Fibroblast of peridontal ligament (primary cell): ENCODE measurements around the gene ENDOU.

Experiments
- DNase-seq: peaks from one replicate; pipeline ENCODE4 v3.0.0-alpha.2; 2010; ENCODE audit errors: extremely low read depth

Gene ENDOU, protein sequence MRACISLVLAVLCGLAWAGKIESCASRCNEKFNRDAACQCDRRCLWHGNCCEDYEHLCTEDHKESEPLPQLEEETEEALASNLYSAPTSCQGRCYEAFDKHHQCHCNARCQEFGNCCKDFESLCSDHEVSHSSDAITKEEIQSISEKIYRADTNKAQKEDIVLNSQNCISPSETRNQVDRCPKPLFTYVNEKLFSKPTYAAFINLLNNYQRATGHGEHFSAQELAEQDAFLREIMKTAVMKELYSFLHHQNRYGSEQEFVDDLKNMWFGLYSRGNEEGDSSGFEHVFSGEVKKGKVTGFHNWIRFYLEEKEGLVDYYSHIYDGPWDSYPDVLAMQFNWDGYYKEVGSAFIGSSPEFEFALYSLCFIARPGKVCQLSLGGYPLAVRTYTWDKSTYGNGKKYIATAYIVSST

DNA sequence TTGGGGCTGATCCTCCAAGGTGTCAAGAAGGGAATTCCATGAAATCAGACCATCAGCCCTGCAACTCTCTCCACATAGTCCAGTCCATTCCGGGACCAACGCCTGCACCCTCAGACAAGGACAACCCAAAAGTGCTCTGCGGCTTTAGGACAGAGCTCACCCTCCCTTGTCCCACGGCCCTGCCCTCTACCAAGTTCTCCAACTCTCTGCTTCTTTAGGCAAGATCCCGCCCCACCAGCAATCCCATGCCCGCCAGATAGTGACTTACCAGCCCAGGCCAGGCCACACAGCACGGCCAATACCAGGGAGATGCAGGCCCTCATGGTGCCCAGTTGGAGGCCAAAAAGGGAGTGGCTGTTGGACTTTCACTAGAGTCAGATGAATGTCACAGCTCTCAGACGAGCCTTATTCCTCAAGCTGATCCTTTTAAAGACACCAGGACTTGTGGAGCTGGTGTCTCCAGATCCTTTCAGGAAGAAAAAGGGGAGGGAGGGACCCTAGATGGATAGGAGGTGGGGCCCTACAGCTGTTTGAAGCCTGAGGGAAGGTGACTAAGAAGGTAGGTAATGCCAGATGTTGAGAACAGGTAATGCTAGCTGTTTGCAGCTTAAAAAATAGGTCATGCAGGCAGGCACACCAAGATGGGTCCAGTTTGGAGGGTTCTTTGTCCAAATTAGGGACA, at the start of gene ENDOU:
ENDOU (minus strand) TSS at position 400 of the 682 bp plus-strand sequence; CDS start at position 323, 77 bp downstream.
- no peak for DNase-seq

DNA sequence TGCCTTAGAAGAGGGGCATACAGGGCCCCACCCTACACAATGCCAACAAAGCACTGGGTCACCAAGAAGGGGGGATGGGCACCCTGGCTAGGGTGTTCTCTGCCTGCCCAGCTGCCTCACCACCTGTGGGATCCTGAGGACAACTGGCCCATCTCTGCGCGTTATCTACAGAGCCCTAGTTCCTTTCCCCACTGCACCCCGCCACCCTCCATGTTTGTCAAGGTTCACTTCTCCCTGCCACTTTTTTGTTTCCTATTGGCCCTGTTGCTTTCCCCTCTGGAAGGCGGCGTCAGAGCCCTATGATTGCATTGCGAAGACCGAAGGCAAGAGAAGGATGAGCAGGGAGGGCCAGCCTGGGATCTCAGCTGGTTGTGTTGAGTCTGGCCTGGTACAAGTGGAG, 49.4 kb upstream of the ENDOU start:
- DNase-seq = no peak

DNA sequence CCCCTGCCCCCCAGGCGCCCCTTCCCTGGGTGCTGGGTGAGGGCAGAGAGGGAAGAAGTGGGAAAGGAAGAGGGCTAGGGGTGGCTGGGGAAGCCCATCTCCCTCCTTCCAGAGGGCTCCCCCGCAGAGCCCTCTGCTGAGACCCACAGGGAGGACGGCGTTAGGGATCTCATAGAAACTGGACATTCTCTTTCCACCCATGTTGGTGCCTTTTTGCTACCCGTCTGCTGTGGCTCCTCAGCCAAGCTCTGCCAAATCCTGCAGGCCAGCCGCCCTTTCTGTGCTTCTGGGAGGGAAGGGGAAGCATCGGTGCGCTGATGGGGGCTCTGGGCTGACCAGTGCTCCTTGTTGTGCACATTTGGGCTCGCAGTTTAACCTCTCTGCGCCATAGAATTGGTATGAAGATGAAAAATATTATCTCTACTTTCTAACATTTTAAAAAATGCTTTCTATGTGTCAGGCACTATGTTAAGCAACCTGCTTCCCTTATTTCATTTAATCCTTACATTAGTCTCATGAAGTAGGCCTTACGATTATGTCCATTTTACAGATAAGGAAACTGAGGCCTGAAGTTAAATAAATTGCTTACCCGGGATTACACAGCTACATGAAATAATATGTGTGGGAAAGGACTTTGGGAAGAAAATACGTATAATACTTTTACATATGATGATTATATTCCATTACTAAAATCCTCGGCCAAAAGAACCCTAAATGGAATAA, 48.7 kb upstream of the ENDOU start:
- DNase-seq = no peak

DNA sequence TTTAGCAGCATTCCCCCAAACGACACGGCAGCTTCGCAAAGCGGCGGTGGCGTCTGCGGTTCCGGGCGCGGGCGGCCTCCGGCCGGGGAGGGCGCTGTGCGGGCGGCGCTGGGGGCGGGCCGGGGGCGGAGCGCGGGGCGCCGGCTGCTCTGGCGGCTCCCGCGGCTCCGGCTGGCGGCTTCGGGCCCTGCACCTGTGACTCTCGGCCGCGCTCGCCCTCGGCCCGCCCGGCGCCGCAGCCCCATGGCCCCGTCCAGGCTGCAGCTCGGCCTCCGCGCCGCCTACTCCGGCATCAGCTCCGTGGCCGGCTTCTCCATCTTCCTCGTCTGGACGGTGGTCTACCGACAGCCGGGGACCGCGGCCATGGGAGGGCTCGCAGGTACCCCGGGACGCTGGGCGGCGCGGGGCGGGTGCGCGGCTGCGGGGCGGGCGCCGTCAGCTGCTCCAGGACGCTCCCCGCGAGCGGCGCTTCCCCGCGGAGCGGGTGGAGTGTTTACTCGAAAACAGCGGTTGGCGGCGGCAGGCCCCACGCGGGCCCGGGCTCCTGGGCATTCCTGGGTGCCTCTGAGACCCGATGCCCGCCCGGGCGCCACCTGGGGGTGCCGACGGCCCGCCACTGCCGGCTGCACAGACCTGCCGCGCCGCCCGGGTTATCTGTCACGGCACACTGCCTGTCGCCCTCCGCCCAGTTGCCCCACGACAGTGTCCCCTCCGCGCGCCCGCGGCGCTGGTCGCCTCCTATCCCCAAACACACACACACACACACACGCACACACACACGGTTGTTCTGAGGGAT, 48.0 kb upstream of the ENDOU start, which contains the start of gene SLC48A1:
SLC48A1 (plus strand) TSS at position 177 of the 796 bp plus-strand sequence; CDS start at position 244, 67 bp downstream.
- DNase-seq = peak; percentile 23

DNA sequence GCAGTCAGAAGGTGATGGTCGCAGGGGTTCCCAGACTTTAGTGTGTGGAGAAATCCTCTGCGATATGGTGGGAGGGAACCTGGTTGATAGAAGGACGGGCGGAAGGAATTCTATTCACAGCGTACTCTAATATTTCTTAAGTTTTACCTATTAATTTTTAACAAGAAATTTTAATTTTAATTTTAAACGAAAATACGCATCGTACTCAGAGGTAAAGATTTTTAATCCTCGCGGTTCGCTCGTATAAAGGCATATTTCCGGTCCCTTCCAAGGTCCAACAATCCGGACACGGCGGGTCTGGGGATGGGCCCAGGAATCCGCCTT, 47.4 kb upstream of the ENDOU start:
- no peak for DNase-seq

DNA sequence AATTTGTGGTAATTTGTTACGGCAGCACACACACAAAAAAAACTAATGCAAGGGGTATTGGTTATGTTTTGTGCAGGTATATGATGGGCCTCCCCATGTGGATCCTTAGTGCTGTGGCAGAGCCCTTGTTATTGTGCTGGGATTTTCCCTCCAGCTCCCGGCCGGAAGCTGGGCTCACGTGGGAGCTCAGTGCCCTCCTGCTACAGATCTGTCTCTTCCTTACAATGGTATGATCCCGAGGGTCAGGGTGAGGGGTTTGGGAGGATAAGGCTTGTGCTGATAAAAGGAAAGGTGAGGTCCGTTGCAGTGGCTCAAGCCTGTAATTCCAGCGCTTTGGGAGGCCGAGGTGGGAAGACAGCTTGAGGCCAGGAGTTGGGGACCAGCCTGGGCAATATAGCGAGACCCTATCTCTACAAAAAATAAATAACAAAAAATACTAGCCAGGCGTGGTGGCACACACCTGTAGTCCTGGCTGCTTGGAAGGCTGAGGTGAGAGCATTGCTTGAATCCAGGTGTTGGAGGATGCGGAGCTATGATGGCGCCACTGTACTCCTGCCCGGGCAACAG, 46.9 kb upstream of the ENDOU start:
- DNase-seq = no peak

DNA sequence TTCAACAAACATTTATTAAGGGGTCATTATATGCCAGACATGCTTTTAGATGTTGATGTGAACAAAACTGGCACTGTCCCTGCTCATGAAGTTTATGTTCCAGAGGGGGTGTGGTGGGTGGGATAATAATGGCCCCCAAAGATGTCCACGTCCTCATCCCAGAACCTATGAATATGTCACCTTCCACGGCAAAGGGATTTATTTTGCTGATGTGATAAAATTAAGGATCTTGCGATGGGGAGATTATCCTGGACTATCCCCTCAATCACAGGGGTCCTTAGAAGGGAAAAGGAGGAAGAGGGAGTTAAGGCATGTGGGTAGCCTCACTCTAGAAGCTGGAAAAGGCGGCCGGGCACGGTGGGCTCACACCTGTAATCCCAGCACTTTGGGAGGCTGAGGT, 46.0 kb upstream of the ENDOU start:
- no peak for DNase-seq

DNA sequence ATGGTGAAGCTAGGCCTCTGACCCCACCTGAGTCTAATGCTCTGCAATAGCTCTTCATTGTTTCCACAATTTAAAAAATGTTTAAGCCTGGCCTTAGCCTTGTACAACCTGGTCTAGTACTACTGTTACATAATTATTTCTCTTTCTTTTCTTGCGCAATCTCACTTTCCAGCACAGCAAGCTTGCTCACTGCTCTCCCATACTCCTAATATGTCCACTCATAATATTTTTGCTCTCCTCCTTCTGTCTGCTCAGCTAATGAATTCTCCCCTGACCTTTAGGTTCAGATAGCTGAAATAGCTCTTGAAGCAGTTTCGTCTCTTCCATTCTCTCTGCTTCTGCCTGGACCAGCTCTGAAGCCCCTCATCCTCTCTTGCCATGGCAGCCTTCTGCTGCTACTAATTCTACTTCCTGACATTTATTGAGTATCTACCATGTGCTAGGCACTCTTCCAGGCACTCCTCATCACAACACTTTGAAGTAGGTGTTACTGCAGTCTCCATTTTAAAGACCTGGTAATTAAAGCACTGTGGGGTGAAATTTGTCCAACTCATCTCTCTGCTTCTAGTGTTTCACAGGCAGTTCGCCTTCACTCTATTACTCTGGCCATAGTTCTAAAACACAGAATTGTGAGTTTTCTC, 44.9 kb upstream of the ENDOU start:
- DNase-seq = peak; percentile 60

DNA sequence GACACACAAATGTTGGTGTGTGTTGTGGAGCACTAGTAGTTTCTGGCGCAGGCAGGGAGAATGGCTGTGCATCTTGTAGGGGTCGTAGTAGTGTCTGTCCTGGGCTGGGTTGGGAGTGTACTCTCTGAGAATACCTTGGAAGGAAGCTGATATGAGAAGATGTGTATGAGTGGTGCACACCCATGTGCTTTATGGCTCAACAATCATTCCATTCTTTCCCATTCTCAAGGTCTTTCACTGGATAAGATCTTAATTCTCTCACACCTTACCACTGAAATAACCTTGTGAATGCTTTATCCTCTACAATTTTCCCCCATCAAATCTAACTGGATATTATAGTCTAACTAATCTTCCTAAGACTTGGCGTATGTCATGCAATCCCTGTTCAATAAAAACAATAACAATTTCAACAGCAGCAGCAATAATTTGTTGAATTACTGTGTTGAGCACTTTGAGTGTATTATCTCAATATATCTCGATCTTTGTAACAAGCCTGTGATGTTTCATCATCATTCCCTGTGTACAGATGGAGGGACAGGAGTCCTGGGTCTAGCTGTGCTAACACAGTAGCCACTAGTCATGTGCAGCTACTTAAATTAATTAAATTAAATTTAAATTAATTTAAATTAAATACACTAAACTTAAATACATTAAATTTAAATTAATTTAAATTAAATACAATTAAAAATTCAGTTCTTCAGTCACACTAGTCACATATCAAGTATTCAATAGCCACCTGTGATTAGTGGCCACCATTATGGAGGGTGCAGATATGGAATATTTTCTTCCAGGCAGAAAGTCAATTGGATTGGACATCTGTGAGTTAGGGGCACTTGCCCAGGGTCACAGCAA, 44.2 kb upstream of the ENDOU start:
- no peak for DNase-seq

DNA sequence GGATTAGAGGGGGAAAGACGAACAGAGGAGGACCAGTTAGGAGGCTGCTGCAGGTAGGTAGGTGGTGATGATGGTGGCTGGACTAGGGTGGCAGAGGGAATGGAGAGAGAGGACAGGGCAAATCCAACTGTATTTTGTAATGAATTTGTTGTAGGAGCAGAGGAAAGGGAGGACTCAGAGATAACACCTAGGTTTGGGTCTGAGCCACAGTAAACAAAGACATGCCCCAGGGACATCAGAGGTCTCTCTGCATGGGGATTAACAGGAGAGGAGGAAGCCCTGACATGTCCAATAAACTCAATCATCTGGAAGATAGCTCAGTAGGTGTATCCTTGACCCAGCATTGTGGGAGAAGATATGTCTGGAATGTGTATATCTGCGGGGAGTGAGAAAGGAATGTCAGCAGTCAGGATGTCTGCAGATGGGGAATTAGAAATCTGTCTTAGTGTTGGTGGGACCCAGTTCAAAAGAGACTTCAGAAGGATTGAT, 43.1 kb upstream of the ENDOU start:
- no peak for DNase-seq

DNA sequence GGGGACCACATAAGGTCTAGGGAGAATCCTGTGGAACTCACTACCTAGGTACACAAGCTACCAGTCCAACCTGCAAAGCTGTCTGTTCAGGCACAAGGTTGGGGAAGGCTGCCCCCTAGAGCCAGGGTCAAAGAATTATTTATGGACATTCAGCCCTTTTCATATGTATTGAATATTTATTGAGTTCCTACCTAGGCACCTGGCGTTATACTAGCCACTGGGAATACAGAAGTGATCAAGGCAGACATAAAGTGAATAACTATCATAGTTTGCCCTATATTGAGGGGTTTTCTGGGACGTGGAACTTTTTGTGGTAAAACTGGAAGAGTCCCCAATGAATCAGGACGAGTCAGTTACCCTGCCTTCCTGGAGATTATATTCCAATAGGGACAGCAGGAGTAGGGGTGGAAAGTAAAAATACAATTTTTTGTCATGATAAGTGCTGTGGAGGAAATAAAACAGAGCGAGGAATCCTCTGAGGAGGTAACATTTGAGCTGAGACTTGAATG, 42.0 kb upstream of the ENDOU start:
- peak; percentile 45 for DNase-seq

DNA sequence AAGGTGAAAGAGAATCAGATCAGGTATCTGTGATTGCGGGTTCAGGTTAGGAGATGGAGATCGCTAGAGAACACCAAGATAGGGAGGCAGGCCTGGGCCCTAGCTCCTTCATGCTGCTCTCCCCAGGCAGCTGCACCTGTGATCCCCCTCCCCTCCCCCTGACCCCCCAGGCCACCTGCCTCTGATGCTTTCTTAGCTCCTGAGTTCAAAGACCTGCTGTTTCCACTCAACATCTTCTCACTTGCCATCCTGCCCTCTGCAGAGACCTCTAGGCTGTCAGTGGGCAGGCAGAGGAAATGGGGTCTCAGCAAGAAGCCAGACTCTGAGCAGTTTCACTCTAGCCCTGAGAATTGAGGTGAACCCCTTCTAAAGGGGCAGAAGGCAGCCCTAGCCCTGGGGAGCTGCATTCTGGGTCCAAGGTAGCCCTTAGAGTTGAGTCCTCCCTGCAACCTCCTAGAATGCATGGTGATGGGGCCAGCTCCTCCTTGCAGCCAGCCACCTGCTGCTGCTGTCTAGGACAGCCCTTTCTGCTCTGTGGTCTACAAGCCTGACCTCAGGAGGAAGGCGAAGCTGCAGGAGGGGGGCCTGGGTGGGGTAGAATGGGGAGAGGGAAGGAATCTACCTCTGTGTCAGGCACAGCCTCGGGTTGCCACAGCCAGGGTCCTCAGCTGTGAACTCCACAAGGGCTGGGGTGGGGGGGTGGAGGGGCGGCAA, 41.4 kb upstream of the ENDOU start:
- DNase-seq = no peak

DNA sequence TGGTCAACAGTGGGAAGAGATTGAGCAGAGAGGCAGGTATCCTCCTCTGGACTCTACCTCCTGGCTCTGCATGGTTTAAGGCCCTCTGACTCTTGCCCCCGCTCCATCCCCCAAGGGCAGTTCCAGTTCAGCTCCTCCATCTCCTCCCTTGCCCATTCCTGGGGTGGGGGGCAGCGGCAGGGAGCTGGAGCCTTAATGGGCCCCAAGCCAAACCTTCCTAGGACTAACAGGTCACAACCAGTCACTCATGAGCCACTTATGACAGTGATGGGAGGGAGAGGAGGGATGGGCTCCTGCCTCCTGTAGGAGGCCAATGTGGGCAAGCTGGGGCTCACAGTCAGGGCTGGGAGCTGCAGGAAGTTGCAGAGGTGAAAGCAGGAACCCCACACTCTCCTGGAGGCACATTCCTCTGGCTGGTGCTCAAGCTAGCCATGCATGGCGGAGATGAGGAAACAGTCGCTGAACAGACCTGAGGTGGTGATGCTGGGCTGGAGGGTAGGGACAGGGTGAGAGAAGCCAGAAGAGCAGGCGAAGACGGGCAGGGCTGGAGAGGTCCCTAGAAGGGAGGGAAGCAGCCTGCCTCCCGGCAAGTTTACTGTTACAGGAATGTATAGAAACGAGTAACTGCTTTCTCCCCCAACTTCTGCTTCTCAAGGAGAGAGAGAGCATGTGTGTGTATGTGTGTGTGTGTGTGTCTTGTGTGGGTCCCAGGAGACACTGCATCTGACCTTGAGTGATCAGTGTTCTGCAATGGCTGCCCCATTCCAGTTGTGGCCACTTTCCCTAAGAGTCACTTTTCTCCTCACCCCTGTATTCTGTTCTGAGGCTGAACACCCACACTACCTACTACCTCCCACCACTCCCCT, 38.4 kb upstream of the ENDOU start:
- no peak for DNase-seq

DNA sequence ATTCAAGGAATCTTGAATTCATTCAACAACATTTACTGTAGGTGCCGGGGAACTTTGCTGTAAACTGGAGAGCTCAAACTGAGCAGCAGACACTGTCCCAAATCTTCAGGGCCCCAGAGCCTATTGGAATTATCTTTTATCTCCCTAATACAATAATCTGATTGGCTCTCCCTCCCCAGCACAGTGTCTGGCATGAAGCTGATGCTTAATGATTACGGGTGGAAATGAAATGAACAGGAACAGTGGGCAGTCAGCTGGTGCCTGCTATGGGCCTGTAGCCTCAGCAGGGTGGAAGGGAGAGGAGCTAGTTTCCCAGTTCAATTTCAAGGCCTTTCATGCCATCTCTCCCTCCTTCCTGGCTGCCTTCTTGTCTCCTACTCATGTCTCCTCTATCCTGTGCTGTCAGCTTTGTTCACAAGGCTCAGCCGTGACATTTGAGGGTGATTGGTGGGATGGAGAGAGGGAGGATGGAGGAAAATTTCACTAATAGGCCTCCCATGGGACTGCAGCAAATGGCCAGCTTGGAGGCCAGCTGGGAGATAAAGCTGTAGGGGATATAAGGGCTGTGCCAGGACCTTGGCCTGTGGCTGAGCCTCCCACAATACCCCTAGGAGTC, 37.7 kb upstream of the ENDOU start:
- no peak for DNase-seq

DNA sequence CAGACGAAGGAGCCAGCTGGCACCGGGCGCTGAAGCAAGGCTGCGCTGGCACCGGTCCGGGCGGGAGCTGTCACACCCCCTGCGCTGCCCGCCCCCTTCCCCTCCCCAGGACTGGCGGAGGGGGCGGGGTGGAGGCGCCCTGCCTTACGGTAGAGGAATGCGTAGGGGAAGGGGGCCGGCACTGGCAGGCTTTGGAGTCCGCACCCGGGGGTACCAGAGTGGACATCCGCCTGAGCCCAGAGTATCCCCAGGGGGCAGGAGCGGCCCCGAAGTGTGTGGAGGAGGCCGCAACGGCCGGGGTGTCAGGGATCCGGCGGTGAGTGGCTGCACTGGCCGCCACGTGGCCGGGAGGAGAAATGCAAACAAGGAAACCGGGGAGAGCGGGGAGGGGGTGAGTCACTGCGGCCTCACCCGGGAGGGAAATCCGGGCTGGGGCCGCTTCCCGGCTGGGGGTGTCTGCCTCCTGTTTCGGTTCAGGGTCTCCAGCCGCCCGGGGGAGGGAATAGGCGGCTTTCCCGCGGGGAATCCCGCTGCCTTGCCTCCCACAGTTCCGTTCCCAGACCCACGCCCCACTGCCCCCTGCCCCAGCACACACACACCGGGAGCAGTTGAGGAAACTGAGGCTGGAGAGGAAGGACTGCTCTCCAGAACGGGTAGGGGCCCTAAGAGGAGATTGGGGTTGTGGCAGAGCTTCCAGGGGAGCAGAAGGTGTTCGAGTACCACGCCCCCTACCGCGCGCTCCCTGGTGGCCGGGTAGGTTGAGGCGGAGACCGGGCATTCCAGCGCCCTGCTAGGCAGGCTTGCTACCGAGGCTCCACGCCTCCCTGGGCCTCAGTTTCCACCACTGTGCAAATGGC, 33.8 kb upstream of the ENDOU start, which contains the start of gene RAPGEF3:
RAPGEF3 (minus strand) TSS at position 47 of the 857 bp plus-strand sequence. CDS start 324 bp downstream, outside the sequence.
- DNase-seq = peak; percentile 66

DNA sequence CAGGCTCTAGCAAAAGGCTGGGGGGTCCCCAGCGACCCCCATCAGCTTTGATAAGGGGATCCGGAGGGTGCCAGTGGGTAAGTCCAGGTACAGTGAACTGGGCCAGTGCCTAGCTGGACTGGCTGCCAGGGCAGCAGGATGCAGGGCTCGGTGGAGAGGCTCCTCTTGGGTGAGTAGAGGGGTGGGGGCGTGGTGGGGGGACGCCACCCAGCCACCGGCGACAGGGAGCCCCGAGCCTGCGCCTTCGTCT, 33.2 kb upstream of the ENDOU start:
- no peak for DNase-seq
